ENCODE data around the gene HHIPL1.
"Not testable (repeated sequence)": the region's sequence is repeated elsewhere in the genome, so short reads cannot be mapped to it uniquely, and the experiment has no call there.

HHIPL1 gene

DNA sequence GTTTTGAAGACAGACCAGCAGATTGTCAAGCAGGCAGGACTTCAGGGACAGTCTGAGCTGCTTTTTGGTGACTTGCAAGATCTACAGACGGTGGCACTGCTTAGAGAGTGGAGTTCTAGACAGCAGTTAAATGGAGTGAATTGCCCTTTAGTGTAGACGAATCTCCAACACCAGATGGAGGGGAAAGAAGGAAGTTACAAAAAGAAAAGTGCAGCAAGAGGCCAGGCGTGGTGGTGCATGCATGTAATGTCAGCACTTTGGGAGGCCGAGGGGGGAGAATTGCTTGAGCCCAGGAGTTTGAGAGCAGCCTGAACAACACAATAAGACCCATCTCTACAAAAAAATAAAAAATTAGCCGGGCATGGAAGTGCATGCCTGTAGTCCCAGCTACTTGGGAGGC is 8.4 kb upstream of the HHIPL1 start:
- DNase-seq = no peak

GRCh38 chr14:99637624-99638023 is 7.3 kb upstream of the HHIPL1 start:
- no peak for DNase-seq

DNA sequence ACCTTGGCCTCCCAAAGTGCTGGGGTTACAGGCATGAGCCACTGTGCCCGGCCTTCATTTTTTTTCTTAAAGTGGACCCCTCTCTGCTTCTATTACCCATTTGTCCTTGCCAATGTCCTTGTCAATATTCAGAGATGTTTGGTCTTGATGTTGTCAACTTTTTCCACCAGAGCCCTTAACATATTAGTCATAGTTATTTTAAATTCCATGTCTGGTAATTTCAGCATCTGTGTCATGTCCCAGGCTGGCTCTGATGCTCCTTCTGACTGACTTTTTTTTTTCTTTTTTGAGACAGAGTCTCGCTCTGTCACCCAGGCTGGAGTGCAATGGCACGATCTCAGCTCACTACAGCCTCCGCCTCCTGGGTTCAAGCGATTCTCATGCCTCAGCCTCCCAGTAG is 2.2 kb upstream of the HHIPL1 start:
- DNase-seq = not testable (repeated sequence)

GRCh38 chr14:99643343-99643742 is 1.6 kb upstream of the HHIPL1 start:
- DNase-seq = no peak

DNA sequence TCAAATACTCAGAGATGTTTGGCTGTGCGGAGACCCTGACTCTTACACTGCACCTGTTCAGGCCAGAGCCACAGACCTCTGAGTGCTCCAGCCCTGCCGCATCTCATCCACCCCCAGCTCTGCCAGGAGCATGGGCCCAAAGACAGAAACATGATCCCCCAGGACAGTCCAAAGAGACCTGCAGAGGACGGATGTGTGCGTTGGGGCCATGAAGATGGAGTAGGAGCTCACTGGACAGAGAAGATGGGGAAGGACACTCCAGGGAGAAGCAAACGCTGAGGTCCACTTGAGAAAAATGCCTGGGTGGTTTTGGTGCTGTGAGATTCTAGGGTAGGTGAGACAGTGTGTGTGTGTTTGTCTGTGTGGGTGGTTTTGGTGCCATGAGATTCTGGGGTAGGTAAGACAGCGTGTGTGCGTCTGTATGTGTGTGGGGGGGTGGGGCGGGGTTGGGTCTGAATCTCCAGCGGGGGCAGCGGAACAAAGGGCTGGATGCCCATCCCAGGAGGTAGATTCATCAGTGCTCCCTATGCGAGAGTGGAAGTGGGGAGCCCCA is 818 bp upstream of the HHIPL1 start:
- no peak for DNase-seq

- DNase-seq = no peak
These were observed 896 bp downstream of the HHIPL1 start for GRCh38 chr14:99645545-99646505.

DNA sequence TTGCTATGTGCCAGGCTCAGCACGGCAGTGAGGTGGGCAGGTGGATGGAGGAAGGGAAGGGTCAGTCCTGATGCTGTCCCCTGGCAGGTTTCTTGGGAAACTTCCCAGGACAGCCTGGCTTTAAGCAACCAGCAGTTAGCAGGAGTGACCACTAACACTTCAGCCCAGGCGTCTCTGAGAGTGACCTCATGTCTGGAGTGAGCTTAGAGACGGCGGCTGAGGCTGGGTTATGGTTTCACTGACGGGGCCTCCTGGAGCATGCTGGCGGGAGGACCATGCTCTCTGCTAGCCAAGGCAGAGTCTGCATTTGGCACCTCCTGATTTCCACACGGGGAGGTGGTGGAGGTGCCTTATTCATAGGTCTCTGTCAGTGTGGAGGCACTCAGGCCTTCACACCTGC is 2.5 kb downstream of the HHIPL1 start:
- DNase-seq = no peak

DNA sequence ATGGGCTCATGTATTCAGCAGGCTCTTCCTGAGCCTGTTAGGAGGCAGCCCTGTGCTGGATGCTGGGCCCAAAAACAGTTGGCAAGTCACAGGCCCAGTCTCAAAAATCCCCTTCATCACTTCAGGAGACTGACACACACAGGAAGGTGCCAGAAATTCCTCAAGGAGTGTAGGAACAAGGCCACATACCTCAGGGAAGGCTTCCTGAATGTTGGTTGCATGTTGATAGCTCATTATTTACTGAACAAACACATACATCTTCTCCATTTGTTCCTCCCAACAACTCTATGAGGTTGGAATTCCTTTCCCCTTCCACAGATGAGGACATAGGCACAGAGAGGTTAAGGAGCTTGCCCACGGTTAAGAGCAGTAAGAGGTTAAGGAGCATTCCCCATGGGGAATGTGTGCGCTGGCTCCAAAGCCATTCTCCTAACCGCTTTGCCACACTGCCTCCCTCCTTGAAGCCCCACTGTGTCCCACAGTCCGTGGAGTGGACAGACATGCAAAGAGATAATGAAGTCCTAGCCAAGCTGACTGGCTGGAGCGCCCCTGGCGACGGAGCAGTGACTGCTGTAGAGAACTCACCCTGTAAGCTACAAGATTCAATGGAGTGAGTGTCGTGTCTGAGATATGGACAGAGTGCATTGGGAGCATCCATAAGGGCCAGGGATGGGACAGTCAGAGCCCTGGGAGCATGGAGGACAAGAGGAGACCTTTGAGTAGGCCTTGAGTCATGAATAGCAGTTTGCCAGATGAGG is 3.3 kb downstream of the HHIPL1 start:
- no peak for DNase-seq

DNA sequence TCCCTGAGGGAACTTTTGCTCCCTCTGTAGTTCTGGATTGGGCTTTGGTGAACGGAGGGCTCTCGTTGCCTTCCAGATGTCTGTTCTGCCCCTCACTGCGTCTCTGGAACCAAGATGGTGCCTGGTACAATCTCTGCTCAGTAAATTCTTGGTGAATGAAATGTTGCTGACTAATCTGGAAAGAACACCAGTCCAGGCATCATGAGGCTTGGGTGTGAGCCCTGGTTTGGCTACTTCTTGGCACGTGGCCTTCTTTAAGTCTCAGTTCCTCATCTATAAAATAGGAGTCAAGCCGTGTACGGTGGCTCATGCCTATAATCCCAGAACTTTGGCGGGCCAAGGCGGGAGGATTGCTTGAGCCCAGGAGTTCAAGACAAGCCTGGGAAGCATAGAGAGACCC is 4.3 kb downstream of the HHIPL1 start:
- DNase-seq = no peak

DNA sequence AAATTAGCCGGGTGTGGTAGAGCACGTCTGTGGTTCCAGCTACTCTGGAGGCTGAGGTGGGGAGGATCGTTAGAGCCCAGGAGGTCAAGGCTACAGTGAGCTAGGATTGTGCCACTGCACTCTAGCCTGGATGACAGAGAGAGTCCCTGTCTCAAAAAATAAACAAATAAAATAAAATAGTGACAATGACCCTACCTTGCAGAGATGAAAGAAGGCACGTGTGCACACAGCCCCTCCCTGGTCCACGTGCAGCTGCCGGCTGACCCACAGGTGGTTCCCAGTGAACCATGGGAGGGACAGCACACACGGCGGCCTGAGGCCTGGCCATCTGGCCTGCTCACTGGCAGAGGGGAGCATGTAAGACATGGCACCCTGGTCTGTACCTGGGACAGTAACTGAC is 4.7 kb downstream of the HHIPL1 start:
- no peak for DNase-seq

GRCh38 chr14:99650189-99650588 is 5.3 kb downstream of the HHIPL1 start:
- DNase-seq = no peak

DNA sequence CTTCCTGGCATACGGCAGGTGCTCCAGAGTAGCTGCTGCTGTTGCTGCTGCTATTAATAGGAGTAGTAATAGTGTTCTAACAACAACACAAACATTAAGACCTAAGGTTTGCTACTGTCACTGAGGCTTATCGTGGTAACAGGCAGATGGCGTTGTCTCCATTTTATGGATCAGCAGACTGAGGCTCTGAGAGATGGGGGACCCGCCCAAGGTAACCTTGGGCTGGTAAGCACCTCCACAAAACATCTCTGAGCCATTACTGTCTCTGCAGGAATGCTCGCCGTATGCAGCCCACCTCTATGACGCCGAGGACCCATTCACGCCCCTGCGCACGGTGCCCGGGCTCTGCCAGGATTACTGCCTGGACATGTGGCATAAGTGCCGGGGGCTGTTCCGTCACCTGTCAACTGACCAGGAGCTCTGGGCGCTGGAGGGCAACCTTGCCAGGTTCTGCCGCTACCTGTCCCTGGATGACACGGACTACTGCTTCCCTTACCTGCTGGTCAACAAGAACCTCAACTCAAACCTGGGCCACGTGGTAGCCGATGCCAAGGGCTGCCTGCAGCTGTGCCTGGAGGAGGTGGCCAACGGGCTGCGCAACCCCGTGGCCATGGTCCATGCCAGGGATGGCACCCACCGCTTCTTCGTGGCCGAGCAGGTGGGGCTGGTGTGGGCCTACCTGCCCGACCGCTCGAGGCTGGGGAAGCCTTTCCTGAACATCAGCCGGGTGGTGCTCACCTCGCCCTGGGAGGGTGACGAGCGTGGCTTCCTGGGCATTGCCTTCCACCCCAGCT is 7.2 kb downstream of the HHIPL1 start:
- DNase-seq = no peak

- no peak for DNase-seq
These were observed 9.5 kb downstream of the HHIPL1 start for GRCh38 chr14:99654235-99654985.

DNA sequence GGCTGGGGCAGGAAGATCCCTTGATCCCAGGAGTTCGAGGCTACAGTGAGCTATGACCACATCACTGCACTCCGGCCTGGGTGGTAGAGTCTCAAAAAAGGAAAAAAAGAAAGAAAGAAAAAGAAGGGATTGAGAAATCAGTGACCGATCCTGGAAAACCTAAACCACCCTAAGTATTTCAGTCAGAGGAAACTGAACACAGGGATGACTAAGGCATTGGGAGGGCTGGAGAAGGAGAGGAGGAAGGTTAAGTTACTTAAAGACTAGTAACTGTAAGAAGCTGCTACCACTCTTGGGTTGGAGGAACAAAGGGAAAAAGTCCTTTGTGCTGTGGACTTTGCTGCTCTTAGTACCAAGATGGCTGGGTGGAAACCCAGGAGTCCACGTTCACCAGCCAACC is 10.6 kb downstream of the HHIPL1 start:
- no peak for DNase-seq

DNA sequence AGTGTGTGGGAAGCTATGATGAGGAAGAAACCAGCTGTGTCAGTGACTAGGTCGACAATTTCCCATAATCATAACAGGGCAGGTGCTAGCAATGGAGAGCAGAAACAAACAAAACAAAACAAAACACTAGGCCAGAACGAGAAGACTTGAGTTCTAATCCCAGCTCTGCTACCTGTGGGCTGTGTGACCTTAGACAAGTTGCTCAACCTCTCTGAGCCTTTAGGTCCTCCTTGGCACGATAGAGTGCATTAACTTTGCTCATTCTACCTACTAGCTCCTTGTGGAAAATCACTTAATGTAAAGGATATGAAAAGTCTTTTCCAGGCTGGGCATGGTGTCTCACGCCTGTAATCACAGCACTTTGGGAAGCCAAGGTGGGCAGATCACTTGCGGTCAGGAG is 11.2 kb downstream of the HHIPL1 start:
- no peak for DNase-seq

DNA sequence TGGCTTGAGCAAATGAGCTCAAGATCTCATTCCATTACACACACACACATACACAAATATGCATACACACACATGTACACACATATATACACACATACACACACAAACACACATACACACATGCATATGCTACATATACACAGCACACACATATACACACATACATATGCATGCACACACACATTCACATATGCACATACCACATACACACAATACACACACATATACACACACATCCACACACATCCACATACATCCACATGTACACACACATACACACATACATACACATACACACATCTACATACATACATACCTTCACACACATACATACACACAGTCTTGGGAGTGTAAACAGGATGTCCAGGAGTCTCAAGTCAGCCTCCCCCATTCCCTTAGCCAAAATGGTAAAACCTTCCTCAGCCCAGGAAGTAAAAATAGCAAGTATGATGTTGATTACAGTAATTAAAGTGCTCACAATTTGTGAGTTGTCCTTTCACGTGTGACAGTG is 12.8 kb downstream of the HHIPL1 start:
- DNase-seq = no peak

DNA sequence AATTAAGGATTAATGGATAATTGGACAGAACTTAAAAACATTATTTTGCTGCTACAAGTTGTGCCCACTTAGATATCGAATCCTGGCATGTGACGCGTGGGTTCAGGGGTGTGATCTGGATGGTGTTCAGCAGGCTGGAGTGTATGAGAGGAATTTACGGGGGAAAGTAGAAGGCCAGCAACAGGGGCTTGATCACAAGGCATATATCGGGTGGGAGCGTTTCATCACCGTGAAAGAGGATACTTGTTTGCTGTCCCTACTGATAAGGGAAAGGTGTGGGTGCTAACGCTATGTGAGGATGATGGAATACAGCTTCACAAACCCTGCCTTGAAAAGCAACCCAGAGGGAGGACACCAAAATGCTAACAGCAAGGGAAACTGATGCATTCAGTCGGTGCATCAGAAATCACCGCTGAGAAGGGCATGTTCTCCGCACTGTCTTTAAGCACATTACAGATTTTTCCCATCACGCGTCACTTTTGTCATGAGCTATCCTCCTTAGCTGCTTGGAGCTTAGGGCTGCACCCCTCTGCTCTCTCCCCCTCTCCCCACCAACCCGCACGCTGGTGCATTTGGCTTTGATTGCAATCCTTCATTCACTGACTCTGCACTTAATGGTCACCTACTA is 13.4 kb downstream of the HHIPL1 start:
- DNase-seq = no peak

DNA sequence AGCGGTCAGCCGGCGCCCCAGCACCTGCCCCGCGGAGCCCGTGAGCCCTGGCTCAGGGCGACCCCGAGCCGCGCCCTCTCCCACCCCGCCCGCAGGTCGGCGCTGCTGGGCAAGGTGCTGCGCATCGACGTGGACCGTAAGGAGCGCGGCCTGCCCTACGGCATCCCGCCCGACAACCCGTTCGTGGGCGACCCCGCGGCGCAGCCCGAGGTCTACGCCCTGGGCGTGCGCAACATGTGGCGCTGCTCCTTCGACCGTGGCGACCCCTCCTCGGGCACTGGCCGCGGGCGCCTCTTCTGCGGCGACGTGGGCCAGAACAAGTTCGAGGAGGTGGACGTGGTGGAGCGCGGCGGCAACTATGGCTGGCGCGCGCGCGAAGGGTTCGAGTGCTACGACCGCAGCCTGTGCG is 14.4 kb downstream of the HHIPL1 start:
- DNase-seq = no peak

DNA sequence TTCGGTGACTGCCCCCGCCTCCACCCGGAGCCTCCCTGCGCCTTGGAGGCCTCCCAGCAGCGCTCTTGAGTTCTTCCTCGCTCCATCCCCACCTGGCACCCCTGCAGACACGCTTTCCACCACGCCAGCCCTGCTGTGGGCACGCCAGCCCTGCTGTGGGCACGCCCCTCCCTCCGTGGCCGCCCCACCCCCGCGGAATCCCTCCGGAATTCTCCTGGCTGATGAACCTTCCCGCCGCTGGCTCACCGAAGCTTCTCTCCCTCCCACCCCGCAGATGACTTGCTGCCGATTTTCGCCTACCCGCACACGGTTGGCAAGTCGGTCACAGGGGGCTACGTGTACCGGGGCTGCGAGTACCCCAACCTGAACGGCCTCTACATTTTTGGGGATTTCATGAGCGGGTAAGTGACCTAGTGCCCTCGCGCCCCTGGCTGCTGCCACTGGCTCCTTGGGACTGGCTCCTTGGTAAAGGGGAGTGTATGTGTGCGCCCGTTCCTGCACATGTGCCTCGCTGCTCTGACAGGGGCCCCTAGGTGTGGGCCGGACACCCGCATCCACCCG is 15.2 kb downstream of the HHIPL1 start:
- DNase-seq = no peak

GRCh38 chr14:99660794-99661193 is 15.9 kb downstream of the HHIPL1 start:
- no peak for DNase-seq

- not testable (repeated sequence) for DNase-seq
These were observed 16.3 kb downstream of the HHIPL1 start for GRCh38 chr14:99661206-99661605.

Measured in stimulated activated CD4-positive, alpha-beta T cell treated with anti-CD3 and anti-CD28 coated beads, Interleukin-4, amount 100 ng/mL, for 24 hours (primary cell).